GM12874 (cell line): ENCODE data around the gene CCSER2.

Experiments
- TF ChIP-seq, protein P1 (sequence below): IDR thresholded peaks from 2 replicates; pipeline ENCODE4 v1.5.1; 2011; ENCODE audit warnings: low read depth, mild to moderate bottlenecking, control low read depth, low read length, moderate library complexity; ENCODE audit not compliant: insufficient read depth

CCSER2 gene

DNA sequence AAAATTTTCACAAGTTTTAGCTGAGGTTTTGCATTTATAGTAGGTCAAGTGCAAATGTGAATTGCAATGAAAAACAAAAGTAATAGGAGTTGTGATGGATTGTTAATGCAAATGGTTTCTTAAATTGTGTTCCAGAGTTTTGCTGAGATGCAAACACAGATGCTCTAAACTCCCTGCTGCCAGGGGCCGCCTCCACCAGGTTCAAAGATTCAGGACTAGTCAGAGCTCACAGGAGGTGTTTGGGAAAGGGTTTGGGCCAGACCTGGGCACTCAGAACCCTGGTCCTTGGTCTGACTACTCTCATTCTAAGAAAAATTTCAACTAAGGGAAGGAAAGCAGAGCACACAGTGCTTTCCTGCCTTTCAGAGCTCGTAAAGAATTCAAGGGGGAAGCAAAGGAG is 193.1 kb downstream of the CCSER2 start:
- TF ChIP-seq, protein P1, sequence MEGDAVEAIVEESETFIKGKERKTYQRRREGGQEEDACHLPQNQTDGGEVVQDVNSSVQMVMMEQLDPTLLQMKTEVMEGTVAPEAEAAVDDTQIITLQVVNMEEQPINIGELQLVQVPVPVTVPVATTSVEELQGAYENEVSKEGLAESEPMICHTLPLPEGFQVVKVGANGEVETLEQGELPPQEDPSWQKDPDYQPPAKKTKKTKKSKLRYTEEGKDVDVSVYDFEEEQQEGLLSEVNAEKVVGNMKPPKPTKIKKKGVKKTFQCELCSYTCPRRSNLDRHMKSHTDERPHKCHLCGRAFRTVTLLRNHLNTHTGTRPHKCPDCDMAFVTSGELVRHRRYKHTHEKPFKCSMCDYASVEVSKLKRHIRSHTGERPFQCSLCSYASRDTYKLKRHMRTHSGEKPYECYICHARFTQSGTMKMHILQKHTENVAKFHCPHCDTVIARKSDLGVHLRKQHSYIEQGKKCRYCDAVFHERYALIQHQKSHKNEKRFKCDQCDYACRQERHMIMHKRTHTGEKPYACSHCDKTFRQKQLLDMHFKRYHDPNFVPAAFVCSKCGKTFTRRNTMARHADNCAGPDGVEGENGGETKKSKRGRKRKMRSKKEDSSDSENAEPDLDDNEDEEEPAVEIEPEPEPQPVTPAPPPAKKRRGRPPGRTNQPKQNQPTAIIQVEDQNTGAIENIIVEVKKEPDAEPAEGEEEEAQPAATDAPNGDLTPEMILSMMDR = no peak

DNA sequence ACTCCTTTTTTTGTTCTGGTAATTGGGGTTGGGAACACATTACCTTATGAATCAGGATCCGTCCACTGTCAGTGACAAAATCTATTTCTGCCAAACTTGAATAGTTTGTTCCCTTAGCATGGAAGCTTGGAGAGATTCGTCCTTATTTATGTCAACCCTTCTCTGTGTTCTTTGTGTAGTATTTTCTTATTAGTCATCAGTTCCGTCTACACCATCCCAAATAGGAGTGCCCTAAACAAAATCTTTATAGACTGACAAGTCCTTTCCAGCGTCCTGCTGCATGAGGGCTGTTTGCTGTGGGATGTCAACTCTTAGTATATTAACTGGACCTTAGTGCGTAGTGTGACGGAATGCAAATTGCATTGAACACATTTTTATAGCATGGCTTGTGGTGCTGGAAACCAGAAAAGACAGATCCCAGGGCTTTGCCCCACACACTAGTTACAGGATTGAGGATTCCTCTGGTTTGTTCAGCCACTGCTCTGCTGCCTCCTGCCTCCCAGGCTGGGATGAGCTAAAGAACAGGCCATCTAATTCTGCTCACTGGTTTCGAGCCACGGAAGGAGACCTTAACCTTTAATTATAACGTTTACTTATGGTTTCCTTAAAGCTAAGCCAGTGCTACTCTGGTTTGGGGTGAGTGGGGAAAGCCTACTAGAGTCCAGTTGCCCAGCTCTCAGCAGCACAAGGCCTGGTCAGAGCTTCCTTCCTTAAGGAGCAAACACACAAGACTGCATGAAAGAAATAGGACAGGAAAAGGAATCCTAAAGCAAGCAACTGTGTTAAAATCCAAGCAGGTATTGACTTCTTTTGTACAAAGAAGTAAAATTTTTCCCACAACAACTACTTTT is 194.4 kb downstream of the CCSER2 start:
- TF ChIP-seq, protein P1 = no peak

DNA sequence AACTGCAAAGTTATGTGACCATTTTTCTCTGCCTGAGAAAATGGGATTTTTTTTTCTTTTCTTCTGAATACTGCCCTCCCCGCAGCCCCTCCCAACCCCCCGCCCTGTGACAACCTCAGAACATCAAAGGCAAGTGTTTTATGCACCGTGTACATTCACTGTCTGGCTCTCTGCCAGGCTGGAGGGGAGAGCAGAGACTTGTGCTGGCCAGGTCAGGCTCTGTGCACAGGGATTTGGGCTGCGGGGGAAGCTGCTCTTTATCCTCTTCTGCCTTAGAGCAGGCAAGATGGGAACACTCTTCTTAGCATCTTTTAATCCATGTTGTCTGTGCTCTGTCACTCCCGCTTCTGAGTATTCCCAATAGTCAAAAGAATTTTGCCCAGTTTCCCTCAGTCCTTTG is 195.1 kb downstream of the CCSER2 start:
- TF ChIP-seq, protein P1 = no peak

DNA sequence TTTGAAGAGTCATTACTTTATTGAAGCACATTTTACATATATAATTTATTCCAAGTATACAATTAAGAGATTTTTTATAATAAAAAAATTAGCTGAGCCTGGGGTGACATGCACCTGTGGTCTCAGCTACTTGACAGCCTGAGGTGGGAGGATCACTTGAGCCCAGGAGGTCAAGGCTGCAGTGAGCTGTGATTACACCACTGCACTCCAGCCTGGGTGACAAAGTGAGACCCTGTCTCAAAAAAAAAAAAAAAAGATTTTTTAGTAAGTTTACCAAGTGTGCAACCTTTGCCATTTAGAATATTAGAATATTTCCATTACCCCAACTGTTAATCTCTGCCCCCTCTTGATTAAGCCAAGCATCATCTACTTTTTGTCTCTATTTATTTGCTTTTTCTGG is 196.0 kb downstream of the CCSER2 start:
- TF ChIP-seq, protein P1 = no peak

DNA sequence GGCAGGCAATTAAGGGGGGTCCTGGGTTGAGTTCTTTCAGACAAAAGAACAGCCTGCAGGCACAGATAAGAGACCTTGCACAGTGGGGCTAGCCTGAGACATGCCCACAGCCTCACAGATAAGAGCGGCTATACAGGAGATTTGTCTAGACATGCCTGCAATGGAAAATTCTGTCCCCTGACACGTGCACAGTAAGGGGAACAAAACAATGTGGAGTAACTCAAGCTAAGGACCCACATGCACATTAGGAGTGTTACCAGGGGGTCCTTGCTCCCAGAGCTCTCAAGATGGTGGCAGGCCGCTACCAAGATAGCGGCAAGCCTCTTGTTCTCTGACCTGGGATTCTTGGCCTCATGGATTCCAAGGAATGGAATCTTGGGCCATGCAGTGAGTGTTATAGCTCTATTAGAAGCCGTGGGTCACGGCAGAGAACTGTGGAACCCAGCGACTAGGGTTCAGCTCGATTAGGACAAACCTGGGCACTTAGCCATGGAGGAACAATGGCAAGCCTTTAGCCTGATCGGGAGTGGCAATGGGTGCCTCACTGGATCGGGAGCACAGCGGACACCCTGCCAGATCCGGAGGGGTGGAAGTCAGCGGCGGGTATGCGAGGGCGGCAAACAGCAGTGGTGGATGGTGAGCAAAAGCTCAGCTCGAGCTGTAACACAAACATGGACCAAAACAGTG is 196.9 kb downstream of the CCSER2 start:
- TF ChIP-seq, protein P1 = no peak

DNA sequence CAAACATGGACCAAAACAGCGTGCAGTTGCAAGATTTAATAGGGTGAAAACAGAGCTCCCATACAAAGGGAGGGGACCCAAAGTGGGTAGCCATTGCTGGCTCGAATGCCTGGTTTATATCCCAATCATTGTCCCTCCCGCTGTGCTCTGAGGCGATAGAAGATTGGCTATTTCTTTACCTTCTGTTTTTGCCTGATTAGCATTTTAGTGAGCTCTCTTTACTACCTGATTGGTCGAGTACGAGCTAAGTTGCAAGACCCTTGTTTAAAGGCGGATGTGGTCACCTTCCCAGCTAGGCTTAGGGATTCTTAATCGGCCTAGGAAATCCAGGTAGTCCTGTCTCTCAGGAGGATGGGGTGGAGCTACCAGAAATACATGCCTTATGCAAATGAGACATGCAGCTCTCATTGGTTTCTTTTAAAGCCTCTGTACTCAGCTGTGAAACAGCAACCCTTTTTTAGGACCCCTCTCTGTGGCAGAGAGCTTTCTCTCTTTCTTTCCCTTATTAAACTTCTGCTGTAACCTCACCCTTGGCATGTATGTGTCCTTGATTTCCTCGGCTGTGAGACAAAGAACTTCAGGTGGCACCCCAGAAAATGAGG is 202.4 kb downstream of the CCSER2 start:
- TF ChIP-seq, protein P1 = no peak

DNA sequence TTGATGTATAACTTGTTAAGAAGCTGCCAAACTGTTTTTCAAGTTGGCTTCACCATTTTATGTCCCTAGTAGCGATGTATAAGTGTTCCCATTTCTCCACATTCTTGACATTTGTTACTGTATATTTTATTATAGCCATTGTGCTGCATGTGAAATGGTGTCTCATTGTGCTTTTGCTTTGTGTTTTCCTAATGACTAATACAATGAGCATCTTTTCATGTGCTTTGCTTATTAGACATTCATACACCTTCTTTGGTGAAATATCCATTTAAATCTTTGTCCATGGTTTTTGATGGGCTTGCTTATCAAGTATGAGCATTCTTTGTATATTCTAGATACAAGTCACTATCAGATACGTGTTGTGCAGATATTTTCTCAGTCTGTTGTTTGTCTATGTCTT is 203.0 kb downstream of the CCSER2 start:
- TF ChIP-seq, protein P1 = no peak
